ENCODE results near the gene ADRA2B.

The ADRA2B gene

DNA sequence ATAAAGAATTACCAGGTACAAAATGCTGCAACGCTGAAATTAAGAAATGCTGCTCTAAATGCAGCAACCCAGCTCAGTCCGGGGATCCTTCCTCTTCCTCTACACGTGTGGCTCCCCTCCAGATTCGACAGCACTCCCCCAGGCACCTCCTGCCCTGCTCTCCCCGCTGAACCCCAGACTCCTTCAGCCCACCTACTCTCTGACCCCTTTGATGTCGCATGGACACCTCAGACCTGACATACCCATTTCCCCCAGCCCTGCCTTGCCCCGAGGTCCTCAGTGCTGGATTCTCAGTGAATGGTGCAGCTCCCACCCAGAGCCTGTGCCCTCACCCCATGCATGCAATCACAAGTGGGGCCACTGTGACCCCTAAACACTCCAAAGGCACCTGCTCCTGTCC lies 4.6 kb upstream of the ADRA2B start:
- Histone ChIP-seq H3K9me3 (ENCODE audit: control insufficient read depth, low read length) (no peaks in the 10 kb centered on the region), H2AFZ (no peak overlapping the region), H3K36me3 (ENCODE audit: control insufficient read depth, insufficient read depth, low read length) (no peaks in the 10 kb centered on the region), H3K27me3 (ENCODE audit: control insufficient read depth, insufficient read depth, low read length) (no peaks in the 10 kb centered on the region), H3K27ac (no peak overlapping the region), H3K4me3 (ENCODE audit: low read depth, low read length) (no peak overlapping the region), H3K9ac (no peak overlapping the region), H3K4me2 (ENCODE audit: low read length) (no peak overlapping the region), H3K79me2 (no peaks in the 10 kb centered on the region), H3K4me1 (peaks cover 2% of the 10 kb centered on the region)
- TF ChIP-seq, protein P1, sequence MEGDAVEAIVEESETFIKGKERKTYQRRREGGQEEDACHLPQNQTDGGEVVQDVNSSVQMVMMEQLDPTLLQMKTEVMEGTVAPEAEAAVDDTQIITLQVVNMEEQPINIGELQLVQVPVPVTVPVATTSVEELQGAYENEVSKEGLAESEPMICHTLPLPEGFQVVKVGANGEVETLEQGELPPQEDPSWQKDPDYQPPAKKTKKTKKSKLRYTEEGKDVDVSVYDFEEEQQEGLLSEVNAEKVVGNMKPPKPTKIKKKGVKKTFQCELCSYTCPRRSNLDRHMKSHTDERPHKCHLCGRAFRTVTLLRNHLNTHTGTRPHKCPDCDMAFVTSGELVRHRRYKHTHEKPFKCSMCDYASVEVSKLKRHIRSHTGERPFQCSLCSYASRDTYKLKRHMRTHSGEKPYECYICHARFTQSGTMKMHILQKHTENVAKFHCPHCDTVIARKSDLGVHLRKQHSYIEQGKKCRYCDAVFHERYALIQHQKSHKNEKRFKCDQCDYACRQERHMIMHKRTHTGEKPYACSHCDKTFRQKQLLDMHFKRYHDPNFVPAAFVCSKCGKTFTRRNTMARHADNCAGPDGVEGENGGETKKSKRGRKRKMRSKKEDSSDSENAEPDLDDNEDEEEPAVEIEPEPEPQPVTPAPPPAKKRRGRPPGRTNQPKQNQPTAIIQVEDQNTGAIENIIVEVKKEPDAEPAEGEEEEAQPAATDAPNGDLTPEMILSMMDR (IDR thresholded peaks at IDR 0.05) = no peak

DNA sequence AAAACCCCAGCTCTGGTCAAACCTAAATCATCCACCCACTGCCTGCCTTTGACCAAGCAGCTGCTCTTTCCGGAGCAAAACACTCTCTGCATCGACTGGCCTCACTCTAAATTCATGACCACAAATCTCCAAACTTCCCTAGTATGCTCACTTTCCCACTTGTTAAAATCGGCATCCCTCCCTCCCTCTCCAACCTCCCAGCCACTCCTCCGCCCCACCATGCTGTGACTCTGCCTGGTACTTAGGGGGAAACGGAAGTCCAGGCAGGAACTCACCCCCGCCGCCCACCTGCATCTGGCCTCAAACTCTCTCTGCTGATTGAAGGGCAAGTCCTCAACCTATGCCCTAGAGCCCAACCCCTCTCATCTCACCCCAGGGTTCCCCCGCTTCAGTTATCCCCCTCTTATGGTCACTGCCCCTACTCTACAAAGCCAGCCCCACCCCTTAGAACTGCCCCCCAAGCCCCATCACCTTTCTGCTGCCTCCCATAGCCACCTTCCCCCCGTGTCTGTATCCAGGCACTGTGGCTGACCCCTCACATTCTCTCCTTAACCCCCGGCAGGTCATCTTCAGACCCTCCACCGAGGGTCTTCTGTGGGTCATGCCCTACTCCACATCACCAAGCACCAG lies 3.8 kb upstream of the ADRA2B start:
- Histone ChIP-seq H3K9me3 (ENCODE audit: control insufficient read depth, low read length) (no peaks in the 10 kb centered on the region), H3K4me2 (ENCODE audit: low read length) (no peak overlapping the region), H3K9ac (no peak overlapping the region), H3K4me1 (peaks cover 2% of the 10 kb centered on the region), H2AFZ (no peak overlapping the region), H3K27me3 (ENCODE audit: control insufficient read depth, insufficient read depth, low read length) (no peaks in the 10 kb centered on the region), H3K79me2 (no peaks in the 10 kb centered on the region), H3K4me3 (ENCODE audit: low read depth, low read length) (no peak overlapping the region), H3K36me3 (ENCODE audit: control insufficient read depth, insufficient read depth, low read length) (no peaks in the 10 kb centered on the region), H3K27ac (no peak overlapping the region)
- TF ChIP-seq, protein P1 (IDR thresholded peaks at IDR 0.05) = no peak

DNA sequence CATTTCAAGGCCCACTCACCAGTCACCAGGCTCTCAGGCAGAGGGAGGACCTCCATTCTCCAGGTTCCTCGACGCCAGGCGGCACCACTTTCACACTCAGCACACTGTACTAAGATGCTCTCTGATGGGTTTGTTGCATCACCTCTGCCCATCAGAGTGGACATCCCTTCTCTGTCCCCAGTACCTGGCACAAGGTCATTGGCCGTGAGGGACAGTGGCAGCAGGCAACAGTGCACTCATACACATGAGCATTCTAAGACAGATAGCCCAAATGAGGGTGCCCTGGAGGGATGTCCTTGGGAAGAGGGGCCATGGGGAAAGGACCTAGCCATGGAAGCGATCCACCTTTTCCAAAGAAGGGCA lies 3.0 kb upstream of the ADRA2B start:
- no peak overlapping the region for H3K9ac ChIP-seq
- TF ChIP-seq, protein P1 (IDR thresholded peaks at IDR 0.05) = no peak
- H3K27ac ChIP-seq = no peak overlapping the region
- no peaks in the 10 kb centered on the region for H3K27me3 ChIP-seq (ENCODE audit: control insufficient read depth, insufficient read depth, low read length)
- H3K4me3 ChIP-seq (ENCODE audit: low read depth, low read length) = no peak overlapping the region
- H3K4me1 ChIP-seq = peaks cover 2% of the 10 kb centered on the region
- H2AFZ ChIP-seq = no peak overlapping the region
- no peaks in the 10 kb centered on the region for H3K36me3 ChIP-seq (ENCODE audit: control insufficient read depth, insufficient read depth, low read length)
- no peak overlapping the region for H3K4me2 ChIP-seq (ENCODE audit: low read length)
- no peaks in the 10 kb centered on the region for H3K79me2 ChIP-seq
- H3K9me3 ChIP-seq (ENCODE audit: control insufficient read depth, low read length) = no peaks in the 10 kb centered on the region

DNA sequence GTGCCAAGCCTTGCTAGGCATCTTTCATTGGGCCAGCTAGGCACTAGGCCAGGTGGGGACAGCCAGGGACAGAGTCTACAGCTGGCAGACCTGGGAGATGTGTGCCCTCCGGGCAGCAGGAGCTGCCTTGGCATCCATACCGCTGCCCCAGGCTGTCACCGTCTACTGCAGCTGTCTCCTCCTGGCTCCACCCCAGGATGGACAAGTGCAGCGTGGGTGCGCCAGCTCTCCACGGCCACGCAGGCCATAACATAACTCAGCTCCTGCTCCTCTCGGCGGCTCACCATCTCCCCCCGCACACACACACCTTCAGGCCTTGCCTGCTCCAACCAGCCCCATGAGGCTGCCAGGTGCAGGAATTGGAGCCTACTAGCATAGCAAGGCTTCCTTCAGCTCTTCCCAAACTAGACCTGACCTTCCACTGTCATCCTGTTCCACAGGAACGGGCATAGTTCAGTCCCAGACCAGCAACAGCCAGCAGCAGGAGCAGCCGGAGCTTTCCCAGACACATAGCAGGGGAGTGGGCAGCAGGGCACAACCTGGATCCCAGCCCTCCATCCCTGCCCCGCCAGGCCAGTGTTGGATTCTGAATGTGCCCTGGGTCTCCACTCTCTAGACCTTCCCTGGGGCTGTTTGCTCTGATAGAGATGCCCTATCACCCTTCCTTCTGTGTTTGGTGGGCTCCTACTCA lies 2.5 kb upstream of the ADRA2B start:
- H3K27me3 ChIP-seq (ENCODE audit: control insufficient read depth, insufficient read depth, low read length) = no peaks in the 10 kb centered on the region
- no peak overlapping the region for H3K4me2 ChIP-seq (ENCODE audit: low read length)
- H3K4me1 ChIP-seq = peaks cover 2% of the 10 kb centered on the region
- H3K9me3 ChIP-seq (ENCODE audit: control insufficient read depth, low read length) = no peaks in the 10 kb centered on the region
- H2AFZ ChIP-seq = no peak overlapping the region
- no peak overlapping the region for H3K27ac ChIP-seq
- H3K4me3 ChIP-seq (ENCODE audit: low read depth, low read length) = no peak overlapping the region
- TF ChIP-seq, protein P1 (IDR thresholded peaks at IDR 0.05) = no peak
- H3K36me3 ChIP-seq (ENCODE audit: control insufficient read depth, insufficient read depth, low read length) = no peaks in the 10 kb centered on the region
- no peaks in the 10 kb centered on the region for H3K79me2 ChIP-seq
- H3K9ac ChIP-seq = no peak overlapping the region
